RKO (cell line): ENCODE data around the gene FBXL22.
A peak's percentile ranks its signal among the peaks of the same experiment; 100 is the strongest.

Source experiments
- DNase-seq: peaks from one replicate; pipeline ENCODE4 v3.0.0-alpha.2; 2016; ENCODE audit warnings: low spot score

FBXL22 gene

DNA sequence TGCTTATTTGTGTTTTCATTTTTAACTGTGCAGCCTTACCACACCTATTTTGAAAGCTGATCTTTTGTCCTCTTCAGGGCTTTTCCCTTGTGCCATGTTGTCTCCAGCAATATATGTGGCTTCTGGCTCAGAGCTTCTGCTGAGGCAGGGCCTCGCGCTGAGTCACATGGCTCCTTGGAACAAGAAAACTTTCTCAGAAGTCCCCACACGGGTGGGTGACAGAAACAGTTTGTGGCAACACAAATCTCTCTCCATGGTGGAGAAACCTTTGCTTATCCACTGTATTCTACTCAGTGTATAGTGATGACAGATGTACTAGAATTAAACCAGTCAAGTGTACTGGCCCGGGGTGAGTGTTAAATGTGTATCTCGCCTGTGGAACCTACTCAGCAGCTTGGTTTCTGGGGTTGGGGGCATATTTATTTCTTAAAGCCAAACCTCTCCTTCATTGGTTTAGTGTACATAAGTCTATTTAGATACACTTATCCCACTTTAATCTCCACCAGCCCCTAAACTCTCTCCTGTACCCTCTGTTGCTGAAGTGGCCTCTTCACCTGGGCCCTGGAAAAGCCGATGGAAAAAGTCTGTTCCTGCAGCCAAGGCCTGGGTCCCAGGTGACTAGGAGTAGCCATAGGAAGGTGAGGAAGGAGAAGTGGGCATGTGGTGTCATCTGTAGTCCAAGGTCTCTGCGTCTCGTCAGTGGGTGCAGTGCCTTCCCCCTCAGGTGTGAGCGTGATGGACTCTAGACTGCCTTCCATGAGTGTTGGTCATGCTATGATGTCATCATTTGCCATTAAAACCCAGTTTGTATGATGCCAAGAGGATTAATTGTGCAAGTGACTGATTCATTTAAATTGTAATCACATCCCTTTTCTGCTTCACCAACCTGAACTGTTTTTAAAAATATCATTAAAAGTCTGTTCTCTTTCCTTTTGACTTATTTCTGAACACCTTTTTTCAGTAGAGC, 3.2 kb upstream of the FBXL22 start:
- DNase-seq: peak; percentile 29

DNA sequence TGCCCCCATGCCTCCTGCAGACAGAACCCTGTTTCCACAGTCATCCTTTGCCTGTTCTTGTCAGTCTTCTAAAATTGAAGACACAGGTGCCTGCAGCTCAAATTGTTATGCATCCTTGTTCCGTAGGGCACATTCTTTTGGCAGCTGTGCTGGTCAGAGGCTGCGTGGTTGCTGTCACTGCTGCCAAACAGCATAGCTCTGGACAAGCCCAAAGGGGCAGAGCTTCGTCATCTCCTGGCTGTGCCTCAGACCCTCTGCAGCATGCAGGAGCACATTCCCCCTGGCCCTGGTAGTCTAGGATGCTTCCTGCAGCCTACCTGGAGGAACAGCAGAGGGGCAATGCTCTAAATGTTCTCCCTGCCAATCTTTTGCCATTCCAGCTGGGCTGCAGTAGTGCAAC, 2.1 kb upstream of the FBXL22 start:
- no peak for DNase-seq

DNA sequence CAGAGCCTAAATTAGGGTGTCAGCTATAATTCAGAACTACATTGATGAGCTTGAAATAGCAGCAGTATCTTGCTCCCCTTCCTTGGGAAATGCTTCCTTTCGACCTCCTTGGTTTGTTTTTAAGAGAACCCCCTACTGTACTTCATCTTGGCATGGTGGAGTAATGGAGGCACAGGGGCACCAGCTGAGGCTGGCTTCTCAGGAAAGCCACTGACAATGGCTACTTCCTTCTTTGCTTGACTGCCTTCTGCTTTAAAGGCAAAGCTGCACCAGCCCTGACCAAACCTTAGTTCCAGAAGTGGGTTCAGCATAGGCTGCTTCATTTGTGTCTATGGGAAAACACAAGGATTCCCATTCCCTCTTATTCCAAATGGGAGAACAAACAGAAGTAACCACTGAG, 1.5 kb upstream of the FBXL22 start:
- no peak for DNase-seq

DNA sequence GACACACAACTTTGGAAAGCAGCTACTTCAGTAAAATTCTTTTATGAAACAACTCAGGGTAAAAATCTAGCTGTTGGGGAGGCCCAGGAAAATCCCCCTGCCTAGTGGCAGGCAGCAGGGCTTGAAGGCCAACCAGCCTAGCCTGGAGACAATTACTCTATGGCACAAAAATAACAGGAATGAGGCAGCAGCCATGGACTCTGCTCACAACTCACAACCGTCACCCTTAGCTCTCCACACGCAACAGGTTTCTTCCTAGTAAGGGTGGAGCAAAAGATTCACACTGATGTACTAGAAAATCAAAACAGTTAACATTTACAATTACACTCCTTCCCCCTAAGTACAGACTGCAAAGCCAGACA, 530 bp upstream of the FBXL22 start:
- DNase-seq: no peak

DNA sequence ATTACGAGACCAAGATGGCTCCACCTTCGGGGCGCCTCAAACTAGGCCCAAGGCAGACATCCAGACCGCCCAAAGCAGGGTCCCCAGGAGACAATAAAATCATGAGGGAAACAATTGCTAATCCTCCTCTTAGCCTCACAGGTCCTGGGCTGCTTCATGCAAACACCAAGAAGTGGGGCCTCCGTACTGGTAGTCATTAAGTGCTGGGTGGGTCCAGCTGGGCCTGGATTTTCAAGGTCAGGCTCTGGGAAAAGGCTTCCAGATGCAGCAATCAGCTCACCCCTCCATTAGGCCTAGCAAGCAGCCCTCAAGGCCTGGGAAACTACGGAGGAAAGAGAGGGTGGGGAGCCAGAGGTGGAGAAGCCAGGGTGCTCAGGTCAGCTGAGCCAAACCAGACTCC, 634 bp downstream of the FBXL22 start:
- DNase-seq: no peak

DNA sequence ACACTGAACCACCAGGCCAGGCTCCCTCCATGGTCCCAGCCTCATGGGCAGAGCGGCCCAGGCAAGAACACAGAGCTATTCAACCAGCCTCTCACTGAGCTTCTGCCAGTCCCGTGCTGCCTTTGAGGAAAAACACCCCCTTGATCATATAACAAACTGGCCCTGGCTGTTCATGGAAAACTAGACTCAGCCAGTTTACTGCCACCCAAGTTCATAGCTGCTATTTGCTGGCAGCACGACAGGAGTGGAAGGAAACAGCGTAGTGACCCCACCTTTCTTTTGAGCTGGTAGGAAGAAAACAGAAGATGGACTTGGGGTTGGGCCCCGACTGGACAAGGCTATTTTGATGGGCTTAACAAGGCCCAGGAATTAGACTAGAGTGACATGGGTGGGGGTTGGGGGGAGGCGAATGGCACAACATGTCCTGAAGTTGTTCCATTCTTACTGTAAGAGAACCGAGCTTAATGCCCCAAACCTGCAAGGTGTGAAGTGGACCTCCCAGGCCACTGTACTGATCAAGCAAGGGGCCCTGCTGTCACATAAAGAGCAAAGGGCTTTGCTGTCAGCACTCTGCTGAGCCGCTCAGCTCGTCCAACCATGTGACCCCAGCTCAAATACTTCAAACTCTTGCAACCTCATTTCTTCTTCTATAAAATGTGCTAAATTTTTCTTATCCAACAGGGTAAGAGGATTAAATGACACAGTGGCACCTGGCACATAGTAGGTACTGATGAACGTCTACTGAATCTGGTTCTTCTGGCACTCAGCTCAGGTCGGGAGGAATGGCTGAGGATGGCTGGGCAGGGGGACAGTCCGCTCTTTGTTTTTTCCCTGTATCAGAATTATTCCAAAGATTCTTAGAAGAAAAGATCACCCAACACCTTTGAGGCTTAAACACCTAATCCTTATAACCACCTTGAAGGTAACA, 1.6 kb downstream of the FBXL22 start:
- no peak for DNase-seq

DNA sequence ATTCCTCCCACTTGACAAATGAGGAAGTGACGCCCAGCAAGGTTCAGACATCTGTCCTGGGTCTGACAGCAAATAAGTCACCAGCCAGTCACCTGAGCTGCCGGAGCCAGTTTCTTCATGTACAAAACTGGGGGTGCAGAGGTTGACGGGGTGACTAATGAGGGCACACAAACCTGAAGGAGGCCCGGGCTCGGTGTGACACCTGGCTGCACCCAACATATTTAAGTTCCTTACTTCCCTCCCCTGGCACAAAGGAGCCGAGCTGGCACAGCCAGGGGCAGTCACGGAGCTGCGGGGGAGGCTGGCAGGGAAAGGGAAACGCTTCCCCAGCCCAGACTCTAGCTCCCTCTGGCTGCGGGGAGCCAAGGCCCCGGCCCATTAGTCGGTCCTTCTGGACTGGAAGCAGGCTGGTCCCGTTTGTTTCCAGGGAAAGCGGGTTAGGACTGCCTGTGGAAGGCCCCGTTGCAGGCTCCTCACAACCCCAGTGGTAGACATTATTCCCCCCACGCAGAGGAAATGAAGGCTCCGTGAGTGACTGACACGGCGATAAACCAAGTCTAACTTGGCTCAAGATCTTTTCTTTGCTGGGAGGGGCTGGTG, 2.3 kb downstream of the FBXL22 start:
- DNase-seq: peak; percentile 73

DNA sequence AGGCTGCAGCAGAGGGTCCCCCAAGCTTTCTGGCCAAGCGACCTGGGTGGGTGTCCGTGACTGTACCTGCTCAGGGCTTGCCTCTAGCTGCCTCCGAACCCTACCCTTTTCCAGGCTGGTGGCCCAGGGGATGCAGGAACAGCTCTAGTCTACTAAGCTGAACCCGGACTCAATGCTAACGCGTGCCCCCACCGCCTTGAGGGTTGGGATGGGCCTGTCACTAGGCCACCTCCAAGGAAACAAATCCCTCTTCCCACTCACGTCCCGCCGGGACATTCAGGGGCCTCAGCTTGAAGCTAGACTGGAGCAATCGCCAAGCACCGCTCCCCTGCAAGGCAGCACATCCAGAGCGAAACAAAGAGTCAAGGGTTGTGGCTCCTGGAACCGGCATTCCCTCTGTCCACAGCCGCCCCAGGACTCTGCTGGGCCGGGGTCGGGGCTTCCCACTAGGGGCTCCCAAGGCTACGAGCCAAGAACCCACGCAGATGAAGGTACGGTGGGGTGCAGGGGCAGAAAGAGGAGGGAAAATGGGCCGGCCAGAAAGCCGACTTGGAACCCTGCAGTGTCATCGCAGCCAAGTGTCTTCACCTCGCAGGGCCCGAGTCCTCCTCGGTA, 2.9 kb downstream of the FBXL22 start:
- DNase-seq: peak; percentile 46

DNA sequence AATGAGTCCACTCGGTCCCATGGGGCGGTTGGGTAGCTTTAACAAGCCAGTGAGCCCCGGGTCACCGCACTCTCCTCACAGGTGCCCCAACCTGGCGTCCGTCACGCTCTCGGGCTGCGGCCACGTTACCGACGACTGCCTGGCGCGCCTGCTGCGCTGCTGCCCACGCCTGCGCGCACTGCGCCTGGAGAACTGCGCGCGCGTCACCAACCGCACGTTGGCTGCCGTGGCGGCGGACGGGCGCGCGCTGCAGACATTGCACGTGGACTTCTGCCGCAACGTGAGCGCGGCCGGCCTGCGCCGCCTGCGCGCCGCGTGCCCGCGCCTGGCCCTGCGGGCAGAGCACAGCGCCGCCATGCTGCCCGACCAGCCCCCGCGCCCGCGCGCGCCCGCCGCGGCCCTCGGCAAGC, 3.4 kb downstream of the FBXL22 start:
- DNase-seq: peak; percentile 96

DNA sequence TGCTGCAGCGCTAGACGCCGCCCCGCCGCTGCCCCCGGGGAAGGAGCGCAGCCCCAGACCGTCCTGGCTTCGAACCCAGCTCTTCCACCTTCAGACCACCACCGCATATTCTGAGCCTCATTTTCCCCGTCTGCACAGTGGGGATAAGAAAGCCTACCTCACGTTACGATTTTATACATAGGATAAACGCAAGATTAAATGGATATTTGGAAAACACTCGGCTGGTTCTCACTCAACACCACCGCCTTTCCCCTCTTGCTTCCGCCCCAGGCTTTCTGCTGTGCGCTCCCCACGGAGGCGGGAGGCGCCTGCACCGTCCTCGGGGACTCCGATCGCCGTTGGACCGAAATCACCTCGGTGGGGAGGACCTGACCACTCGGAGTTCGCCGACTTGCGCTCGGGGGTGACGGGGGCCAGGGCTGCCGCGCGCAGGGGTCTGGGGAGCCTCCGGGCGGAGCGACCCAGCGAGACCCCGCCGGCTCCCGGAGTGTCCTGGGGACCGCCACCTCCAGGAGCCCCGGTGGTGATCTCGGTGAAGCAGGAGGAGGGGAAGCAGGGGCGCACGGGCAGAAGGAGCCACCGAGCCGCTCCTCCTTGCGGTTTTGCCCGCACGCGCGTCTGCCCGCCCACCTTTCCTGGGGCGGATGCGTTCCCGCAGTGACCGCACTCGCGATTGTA, 4.0 kb downstream of the FBXL22 start:
- DNase-seq: peak; percentile 32

DNA sequence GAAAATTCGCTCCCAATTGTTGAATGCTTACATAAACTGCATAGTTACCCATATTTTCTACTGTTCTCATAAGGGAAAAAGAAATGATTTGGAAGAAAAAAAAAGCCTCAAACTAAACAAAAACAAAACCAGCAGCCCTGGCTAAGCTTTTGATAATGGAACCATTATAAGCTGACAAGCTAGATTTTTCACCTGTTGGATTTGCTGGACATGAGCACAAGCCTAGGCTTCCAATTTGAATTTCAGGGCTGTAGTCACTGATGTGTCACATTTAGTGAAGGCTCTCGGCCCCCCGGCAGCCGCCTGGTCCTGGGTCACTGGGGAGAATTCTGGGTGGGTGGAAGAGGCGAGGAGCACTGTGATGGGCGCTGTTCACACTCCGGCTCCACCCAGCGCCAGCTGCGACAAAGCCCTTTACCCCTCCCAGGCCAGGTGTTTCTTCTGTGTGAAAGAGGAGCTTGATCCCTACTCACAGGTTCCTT, 4.6 kb downstream of the FBXL22 start:
- DNase-seq: peak; percentile 52

DNA sequence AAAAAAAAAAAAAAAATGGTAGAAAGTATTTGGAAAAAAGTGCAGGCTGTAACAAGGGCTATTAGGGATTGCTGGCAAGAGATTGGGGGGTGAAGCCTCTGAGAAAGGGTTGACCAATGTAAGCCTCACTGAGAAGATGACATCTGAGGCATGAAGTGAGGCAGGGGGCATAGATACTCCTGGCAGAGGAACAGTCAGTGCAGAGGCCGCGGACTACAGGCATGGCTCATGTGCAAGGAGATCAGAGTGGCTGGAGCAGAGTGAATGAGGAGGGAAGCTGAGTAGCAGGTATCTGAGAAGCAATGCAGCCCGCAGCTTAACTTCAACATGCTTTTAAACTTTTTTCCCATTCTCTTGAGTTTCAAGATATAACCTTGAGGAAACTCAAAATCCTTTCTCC, 5.4 kb downstream of the FBXL22 start:
- DNase-seq: no peak

DNA sequence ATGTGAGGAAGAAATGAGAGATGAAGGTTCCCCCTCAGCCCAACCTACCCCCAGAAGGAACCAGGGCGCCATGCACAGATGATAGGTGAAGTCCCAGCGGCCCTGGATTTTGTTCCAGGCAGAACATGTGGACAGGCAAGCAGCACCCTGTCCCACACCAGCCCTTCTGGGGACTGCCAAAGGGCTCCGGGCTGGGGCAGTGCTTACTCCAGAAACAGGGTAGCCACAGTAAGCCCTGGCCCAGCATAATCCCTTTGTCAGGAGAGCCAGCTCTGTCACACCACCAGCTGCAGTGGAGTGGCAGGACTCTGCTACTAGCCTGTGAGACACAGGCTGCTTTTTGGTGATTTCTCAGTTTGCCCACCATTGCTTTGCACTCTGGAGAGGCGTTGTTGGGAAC, 6.3 kb downstream of the FBXL22 start:
- no peak for DNase-seq

DNA sequence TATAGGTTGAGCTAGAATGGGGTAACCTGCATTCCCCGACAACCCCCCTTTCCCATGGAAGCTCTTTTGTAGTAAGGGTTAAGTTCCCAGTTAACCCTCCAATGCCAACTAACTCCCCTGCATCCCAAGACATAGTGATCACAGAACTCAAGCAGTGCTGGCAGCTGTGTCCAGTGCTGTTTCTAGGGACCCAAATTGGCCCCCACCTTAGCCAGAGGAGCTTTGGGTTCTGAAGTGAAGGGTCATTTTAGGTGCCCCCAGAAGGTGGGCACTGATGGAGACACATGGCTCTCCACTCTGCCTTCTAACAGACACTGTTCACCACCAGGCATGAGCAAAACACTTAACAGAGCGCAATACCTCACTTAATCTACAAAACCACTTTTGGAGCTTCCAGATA, 7.1 kb downstream of the FBXL22 start:
- DNase-seq: no peak

DNA sequence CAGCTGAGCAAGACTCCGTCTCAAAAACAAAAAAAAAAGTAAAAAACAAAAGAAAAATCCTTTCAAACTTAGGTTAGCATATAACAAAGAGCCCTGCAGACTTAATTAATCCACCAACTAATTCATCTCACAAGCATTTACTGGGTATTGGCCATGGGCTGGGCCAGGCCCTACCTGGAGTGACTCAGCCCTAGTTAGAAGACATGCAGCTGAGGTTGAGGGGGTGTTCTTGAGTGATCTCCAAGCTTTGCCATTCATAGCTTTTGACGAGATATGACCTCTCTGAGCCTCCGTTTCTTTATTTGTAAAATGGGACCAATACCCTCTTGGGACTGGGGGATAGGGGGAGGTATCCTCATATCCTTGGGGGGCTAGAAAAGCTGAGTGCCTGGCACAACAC, 7.8 kb downstream of the FBXL22 start:
- DNase-seq: no peak

DNA sequence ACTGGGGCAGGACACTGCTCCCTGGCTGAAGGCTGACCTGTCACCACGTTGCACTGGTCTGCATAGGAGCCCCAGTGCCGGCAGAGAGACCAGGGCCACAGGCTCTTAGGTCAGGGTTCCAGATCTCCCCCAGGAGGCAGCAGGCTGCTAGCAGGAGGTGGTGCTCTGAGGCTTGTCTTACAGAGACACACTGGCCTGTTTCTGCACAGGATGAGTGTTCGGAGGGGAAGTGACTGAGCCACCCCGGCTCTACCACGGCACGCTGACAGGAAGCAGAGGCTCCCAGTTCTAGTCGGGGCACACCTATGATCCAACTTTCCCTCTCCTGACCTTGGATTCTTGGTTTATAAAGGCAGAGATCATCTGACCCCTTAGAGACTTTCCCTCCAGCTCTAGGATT, 8.6 kb downstream of the FBXL22 start:
- no peak for DNase-seq

DNA sequence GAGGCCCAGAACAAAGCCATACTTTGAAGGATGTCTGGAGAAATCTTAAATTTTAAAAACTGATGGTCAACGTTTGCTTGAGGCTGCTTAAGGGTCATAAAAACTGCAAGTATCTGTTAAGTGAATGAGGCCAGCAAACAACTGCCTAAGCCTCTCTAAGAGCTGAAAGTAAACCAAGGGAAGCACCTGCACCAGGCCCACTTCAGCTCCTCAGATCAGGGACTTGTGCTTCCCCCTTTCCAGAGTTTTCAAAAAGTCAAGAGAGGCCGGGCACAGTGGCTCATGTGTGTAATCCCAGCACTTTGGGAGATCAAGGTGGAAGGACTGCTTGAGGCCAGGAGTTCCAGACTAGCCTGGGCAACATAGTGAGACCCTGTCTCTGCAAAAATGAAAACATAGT, 9.1 kb downstream of the FBXL22 start:
- DNase-seq: no peak

DNA sequence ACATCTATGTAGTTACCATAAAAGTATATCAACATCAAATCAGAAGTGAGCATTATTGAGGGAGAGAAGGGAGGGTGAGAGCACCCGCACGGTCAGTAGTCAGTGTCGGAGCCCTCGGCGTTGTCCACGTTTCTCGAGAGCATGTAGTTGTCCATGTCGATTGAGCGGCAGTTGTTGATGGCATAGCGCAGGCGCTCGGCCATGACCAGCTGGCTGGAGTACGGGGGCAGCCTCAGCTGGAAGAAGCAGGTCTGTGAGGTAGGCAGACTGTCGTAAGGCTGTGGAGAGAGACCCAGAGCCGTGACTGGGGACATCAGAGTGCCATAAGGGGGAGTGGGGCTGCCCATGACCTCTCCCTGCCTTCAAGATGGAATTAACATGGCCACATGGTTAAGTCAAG, 11.8 kb downstream of the FBXL22 start:
- no peak for DNase-seq

DNA sequence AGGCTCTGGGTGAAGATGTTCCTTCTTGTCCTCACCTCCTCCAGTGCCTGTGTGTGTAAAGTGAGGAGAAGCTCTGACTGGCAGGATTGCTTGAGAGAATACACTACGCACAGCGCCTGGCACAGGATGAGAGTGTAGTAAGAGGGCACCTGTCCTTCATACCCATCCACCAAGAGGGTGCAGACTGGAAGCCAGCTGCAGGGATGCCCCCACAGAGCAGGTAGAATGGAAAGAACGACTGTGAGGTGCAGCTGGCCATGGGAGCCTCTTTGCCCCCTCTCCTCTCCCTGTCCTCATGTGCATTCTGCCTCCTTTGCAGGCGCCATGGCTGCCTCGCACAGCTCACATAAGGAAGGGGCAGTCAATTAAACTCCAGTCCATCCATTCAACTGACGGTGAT, 12.3 kb downstream of the FBXL22 start:
- DNase-seq: no peak

DNA sequence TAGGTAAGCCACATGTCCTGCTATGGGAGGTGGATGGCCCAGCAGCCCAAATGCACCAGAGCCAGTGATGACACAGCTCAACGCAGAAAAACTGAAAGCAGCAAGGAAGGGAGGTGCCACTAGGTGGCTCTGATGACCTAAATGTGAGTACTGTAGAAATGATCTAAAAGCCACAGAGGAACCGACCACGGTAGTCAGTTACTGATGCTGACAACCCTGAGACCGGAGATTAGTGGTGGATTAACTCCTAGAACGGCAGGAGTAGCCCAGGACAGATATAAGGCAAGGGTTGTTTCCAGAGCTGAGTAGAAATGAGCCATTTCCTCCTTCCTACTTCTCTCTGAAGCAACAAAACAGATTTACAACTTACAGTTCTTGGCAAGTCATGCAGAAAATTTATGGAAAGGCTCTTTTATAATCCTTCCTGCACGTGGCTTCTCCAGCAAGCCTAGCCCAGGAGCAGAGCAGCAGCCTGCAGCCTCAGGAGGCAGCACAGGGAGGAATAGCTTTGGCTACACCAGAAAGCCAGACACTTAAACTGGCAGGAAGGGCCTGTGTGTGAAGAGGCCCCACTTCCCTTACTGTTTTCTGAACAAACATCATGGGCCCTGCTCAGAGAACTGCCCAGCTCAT, 13.1 kb downstream of the FBXL22 start:
- peak; percentile 87 for DNase-seq

DNA sequence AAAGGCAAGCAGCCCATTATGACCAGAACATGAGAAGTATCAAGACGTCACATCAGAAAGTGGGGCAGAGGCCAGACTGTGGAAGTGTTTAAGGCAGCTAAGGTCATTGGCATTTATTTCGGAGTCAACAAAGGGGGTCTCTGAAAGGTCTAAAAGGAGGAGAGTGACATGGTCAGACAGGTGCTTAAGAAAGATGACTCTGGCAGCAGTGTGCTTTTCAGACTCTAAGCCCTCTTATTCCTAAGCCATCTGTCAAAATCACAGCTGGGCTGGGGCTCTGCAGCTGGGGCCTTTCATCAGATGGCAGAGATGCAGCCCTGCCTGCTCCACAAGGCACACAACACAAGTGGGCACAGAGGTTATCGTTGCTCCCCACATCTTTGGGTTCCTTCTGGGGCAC, 14.0 kb downstream of the FBXL22 start:
- no peak for DNase-seq
